Stimulated activated CD4-positive, alpha-beta T cell treated with anti-CD3 and anti-CD28 coated beads, TNF-alpha, amount 100 ng/mL, for 4 hours (primary cell): ENCODE measurements around the gene TAF4B.
"Not testable (repeated sequence)": the region's sequence is repeated elsewhere in the genome, so short reads cannot be mapped to it uniquely, and the experiment has no call there.

ENCODE experiments used
- DNase-seq, 3 experiments: peaks; one replicate each; pipeline ENCODE4 v3.0.0-alpha.2; 2020; ENCODE audit warnings: low read depth in 3 of 3

Gene TAF4B

DNA sequence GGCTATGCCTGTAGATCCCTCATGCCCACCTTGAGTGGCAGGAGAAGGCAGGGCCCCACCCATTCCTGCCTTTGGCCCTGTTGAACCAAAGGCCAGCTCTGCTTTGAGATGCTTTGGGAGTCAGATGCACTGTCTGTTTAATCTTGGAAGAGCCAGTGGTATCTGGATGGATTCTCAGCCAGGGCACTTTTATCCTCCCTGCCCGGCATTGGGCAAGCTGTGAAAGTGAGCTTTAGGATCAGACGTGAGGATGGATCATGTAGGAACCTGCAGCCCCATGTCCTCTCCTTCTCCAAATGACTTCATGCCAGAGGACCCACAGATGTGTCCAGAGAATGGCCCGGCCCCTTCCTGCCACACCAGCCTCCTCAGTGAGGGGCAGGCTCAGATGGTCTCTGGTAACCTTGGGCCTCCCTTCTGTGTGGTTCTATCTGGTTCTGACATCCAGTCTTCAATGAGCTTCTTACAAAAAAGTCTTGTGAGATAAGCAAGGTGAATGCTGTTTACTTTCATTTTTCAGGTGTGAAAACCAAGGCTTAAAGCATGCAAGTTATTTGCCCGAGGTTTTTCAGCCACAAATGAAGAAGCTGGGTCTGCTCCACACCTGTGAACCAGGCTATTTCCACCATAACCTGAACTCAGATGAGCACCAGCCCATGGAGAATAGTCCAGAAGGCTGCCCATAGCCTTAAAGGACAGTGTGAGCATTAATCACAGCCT, 198.3 kb downstream of the TAF4B start:
- DNase-seq, result no peak

DNA sequence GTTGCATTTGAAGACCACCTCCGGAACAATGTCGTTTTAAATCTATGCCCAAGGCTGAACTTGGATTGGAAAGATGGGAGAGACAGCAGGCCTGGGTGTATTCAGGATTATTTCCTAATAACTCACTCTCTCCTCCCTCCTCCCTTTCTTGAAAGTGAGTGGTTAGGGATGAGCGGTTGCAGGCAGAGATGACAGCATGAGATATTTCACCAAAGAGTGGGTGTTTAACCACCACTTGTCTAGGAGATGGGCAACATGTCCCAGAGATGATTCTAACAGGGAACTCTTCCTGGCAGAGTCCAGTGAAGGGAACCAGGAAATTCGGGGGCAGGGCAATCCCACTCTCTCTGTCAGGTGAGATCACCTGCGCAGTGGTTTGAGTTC, 198.9 kb downstream of the TAF4B start:
- no peak for DNase-seq

GRCh38 chr18:26429535-26430226, 203.4 kb downstream of the TAF4B start:
- no peak for DNase-seq

- no peak for DNase-seq
Measured at GRCh38 chr18:26432651-26433424, 206.6 kb downstream of the TAF4B start.

- no peak for DNase-seq
Measured at GRCh38 chr18:26434887-26435286, 208.6 kb downstream of the TAF4B start.

- no peak for DNase-seq
Measured at GRCh38 chr18:26435415-26436095, 209.3 kb downstream of the TAF4B start.

GRCh38 chr18:26436176-26437051, 210.2 kb downstream of the TAF4B start:
- no peak for DNase-seq

DNA sequence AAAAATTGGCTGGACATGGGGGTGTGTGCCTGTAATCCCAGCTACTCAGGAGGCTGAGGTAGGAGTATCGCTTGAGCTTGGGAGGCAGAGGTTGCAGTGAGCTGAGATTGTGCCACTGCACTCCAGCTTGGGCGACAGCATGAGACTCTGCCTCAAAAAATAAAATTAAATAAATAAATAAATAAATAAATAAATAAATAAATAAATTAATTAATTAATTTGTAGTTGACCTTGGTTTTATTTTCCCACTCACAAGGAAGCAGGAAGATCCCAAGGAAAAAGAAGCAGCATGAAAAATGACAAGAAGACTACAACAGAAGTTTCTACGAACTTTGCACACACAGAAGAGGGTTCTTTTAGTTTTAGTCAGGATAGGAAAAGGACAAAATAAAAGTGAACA, 211.4 kb downstream of the TAF4B start:
- DNase-seq, result not testable (repeated sequence)

- DNase-seq, result no peak
Measured at GRCh38 chr18:26438980-26439379, 212.7 kb downstream of the TAF4B start.

DNA sequence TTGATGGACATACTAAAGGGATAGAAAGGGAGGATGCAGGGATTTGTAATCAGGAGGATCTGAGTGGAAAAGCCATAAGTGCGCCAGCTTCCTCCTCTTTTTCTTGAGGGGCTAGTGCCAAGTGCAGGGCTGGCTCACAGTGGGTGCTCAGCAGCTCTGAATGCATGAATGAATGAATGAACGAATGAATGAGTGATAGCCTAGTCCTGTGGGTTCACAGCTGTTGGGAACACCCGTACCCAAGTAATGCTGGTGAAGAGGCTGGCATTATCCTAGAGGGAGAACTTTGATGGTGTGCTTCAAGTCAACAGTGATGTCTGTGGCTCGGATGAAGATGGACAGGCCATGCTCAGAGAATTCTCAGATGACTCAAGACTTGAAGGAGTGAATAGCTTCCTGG, 213.3 kb downstream of the TAF4B start:
- DNase-seq, result no peak

- no peak for DNase-seq
Measured at GRCh38 chr18:26440644-26441043, 214.4 kb downstream of the TAF4B start.
